ENCODE measurements around the gene C10orf95. TPM values are rescaled to one million over a fixed set of nuclear protein-coding genes. Genes with fewer than 3 reads are reported as not detected.

C10orf95 gene
- total and polyA plus RNA-seq, 10 of the 15 experiments (the other 5 are each of a cell fraction or from before 2014, with no cell fraction given), result 0.06 to 1.1 (median 0.31) TPM

DNA sequence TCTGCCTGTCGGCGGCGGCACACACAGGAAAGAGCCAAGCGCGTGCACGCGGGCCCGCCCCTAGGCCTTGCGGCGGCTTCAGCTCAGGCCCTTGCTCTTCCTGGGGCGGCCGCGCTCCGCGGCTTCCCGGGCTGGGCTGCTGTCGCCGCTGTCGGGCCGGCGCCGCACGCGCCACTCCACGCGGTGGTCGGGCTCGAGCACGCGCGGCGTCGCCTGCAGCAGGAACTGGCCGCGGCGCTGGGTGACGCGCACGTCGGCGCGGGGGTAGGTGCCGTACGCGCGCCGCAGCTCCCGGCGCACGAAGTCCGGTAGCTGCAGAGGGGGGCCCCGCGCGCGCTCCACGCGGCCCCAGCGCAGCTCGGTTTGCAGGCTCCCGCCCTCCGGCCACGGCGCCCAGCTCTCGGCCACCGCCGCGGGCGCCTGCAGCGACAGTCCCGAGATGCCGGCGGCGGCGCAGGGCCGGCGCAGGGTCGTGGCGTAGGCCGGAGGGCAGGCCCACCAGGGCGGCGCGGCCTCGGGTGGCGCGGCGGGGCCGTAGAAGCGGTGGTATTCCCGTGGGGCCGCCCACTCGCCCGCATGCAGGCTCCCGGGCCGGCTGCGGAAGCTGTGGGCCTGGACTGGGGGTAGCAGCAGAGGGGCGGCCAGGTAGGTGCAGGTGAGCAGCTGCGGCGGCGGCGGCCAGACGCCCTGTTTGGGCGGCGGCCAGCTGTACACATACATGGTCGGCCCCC is 804 bp downstream of the C10orf95 start (continued):
- TF ChIP-seq, protein P1, sequence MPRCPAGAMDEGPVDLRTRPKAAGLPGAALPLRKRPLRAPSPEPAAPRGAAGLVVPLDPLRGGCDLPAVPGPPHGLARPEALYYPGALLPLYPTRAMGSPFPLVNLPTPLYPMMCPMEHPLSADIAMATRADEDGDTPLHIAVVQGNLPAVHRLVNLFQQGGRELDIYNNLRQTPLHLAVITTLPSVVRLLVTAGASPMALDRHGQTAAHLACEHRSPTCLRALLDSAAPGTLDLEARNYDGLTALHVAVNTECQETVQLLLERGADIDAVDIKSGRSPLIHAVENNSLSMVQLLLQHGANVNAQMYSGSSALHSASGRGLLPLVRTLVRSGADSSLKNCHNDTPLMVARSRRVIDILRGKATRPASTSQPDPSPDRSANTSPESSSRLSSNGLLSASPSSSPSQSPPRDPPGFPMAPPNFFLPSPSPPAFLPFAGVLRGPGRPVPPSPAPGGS (IDR thresholded peaks at IDR 0.05; ENCODE audit: borderline replicate concordance, insufficient read depth, low read depth, low read length, poor library complexity, severe bottlenecking), result no peak
- TF ChIP-seq RBBP5 (conservative IDR thresholded peaks at IDR 0.05) (no peak), HDGF (IDR thresholded peaks at IDR 0.05) (no peak), YBX1 (IDR thresholded peaks at IDR 0.05) (no peak), ZZZ3 (IDR thresholded peaks at IDR 0.05; ENCODE audit: control insufficient read depth, insufficient read length, low read depth) (no peak), NFYB (IDR thresholded peaks at IDR 0.05; ENCODE audit: insufficient read depth, low read depth, low read length) (no peak), MTA3 (IDR thresholded peaks at IDR 0.05; ENCODE audit: borderline replicate concordance, low read length) (no peak), FOS (IDR thresholded peaks at IDR 0.05; ENCODE audit: borderline replicate concordance, extremely low read depth, insufficient read length) (no peak), BCL11A (IDR thresholded peaks at IDR 0.05; ENCODE audit: low read depth, low read length) (no peak), YY1 (IDR thresholded peaks at IDR 0.05; ENCODE audit: low read depth, low read length) (peak; percentile 50; the same call in 1 of the 2 replicates), ZNF217 (IDR thresholded peaks at IDR 0.05) (0 out of 2 replicates have a peak, but pooled peaks have one; percentile 70), NR2F1 (conservative IDR thresholded peaks at IDR 0.05) (peak; percentile 87), NFYA (IDR thresholded peaks at IDR 0.05; ENCODE audit: borderline replicate concordance, low read depth, low read length) (no peak), MTA2 (IDR thresholded peaks at IDR 0.05; ENCODE audit: low read depth) (no peak)
- TF ChIP-seq, protein P2, sequence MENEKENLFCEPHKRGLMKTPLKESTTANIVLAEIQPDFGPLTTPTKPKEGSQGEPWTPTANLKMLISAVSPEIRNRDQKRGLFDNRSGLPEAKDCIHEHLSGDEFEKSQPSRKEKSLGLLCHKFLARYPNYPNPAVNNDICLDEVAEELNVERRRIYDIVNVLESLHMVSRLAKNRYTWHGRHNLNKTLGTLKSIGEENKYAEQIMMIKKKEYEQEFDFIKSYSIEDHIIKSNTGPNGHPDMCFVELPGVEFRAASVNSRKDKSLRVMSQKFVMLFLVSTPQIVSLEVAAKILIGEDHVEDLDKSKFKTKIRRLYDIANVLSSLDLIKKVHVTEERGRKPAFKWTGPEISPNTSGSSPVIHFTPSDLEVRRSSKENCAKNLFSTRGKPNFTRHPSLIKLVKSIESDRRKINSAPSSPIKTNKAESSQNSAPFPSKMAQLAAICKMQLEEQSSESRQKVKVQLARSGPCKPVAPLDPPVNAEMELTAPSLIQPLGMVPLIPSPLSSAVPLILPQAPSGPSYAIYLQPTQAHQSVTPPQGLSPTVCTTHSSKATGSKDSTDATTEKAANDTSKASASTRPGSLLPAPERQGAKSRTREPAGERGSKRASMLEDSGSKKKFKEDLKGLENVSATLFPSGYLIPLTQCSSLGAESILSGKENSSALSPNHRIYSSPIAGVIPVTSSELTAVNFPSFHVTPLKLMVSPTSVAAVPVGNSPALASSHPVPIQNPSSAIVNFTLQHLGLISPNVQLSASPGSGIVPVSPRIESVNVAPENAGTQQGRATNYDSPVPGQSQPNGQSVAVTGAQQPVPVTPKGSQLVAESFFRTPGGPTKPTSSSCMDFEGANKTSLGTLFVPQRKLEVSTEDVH (IDR thresholded peaks at IDR 0.05; ENCODE audit: low read depth, partially characterized antibody), result no peak
- TF ChIP-seq, protein P3, sequence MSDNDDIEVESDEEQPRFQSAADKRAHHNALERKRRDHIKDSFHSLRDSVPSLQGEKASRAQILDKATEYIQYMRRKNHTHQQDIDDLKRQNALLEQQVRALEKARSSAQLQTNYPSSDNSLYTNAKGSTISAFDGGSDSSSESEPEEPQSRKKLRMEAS (IDR thresholded peaks at IDR 0.05; ENCODE audit: low read depth, low read length), result peak; percentile 84
- TF ChIP-seq, protein P4, sequence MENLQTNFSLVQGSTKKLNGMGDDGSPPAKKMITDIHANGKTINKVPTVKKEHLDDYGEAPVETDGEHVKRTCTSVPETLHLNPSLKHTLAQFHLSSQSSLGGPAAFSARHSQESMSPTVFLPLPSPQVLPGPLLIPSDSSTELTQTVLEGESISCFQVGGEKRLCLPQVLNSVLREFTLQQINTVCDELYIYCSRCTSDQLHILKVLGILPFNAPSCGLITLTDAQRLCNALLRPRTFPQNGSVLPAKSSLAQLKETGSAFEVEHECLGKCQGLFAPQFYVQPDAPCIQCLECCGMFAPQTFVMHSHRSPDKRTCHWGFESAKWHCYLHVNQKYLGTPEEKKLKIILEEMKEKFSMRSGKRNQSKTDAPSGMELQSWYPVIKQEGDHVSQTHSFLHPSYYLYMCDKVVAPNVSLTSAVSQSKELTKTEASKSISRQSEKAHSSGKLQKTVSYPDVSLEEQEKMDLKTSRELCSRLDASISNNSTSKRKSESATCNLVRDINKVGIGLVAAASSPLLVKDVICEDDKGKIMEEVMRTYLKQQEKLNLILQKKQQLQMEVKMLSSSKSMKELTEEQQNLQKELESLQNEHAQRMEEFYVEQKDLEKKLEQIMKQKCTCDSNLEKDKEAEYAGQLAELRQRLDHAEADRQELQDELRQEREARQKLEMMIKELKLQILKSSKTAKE (IDR thresholded peaks at IDR 0.05; ENCODE audit: low read depth, poor library complexity, severe bottlenecking), result no peak
- TF ChIP-seq, protein P5, sequence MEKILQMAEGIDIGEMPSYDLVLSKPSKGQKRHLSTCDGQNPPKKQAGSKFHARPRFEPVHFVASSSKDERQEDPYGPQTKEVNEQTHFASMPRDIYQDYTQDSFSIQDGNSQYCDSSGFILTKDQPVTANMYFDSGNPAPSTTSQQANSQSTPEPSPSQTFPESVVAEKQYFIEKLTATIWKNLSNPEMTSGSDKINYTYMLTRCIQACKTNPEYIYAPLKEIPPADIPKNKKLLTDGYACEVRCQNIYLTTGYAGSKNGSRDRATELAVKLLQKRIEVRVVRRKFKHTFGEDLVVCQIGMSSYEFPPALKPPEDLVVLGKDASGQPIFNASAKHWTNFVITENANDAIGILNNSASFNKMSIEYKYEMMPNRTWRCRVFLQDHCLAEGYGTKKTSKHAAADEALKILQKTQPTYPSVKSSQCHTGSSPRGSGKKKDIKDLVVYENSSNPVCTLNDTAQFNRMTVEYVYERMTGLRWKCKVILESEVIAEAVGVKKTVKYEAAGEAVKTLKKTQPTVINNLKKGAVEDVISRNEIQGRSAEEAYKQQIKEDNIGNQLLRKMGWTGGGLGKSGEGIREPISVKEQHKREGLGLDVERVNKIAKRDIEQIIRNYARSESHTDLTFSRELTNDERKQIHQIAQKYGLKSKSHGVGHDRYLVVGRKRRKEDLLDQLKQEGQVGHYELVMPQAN (conservative IDR thresholded peaks at IDR 0.05), result peak; percentile 92
- TF ChIP-seq, protein P6, sequence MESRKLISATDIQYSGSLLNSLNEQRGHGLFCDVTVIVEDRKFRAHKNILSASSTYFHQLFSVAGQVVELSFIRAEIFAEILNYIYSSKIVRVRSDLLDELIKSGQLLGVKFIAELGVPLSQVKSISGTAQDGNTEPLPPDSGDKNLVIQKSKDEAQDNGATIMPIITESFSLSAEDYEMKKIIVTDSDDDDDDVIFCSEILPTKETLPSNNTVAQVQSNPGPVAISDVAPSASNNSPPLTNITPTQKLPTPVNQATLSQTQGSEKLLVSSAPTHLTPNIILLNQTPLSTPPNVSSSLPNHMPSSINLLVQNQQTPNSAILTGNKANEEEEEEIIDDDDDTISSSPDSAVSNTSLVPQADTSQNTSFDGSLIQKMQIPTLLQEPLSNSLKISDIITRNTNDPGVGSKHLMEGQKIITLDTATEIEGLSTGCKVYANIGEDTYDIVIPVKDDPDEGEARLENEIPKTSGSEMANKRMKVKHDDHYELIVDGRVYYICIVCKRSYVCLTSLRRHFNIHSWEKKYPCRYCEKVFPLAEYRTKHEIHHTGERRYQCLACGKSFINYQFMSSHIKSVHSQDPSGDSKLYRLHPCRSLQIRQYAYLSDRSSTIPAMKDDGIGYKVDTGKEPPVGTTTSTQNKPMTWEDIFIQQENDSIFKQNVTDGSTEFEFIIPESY (IDR thresholded peaks at IDR 0.05), result no peak
